ENCODE results near the gene PPARD. TPM values are rescaled to one million over a fixed set of nuclear protein-coding genes. Genes with fewer than 3 reads are reported as not detected.

The PPARD gene
- polyA plus RNA-seq, 1 experiment: 26.9 TPM

- TF ChIP-seq, protein P1, sequence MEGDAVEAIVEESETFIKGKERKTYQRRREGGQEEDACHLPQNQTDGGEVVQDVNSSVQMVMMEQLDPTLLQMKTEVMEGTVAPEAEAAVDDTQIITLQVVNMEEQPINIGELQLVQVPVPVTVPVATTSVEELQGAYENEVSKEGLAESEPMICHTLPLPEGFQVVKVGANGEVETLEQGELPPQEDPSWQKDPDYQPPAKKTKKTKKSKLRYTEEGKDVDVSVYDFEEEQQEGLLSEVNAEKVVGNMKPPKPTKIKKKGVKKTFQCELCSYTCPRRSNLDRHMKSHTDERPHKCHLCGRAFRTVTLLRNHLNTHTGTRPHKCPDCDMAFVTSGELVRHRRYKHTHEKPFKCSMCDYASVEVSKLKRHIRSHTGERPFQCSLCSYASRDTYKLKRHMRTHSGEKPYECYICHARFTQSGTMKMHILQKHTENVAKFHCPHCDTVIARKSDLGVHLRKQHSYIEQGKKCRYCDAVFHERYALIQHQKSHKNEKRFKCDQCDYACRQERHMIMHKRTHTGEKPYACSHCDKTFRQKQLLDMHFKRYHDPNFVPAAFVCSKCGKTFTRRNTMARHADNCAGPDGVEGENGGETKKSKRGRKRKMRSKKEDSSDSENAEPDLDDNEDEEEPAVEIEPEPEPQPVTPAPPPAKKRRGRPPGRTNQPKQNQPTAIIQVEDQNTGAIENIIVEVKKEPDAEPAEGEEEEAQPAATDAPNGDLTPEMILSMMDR (IDR thresholded peaks at IDR 0.05; ENCODE audit: low read depth, low read length): no peak
- H3K9me3 ChIP-seq (ENCODE audit: control insufficient read depth, insufficient read depth, low read length): no peaks in the 10 kb centered on the region; the same call in 1 of the 2 replicates
- H3K4me3 ChIP-seq (ENCODE audit: low read depth, low read length): no peak overlapping the region
- H3K27ac ChIP-seq (ENCODE audit: low read depth, low read length): no peak overlapping the region
- CTCF ChIA-PET: interaction anchor here (2.3 kb wide), 1 partner anchor 18 kb away, joined by 7 read pairs; no protein-coding TSS in a partner anchor
- peaks cover 9% of the 10 kb centered on the region for H3K27me3 ChIP-seq (ENCODE audit: control insufficient read depth, insufficient read depth, low read length)
- POLR2A ChIA-PET: no interaction called here
- no peak for DNase-seq (ENCODE audit: low read depth, low spot score)
These were observed 32.6 kb upstream of the PPARD start for GRCh38 chr6:35309611-35310264.

- Histone ChIP-seq H3K27me3 (ENCODE audit: control insufficient read depth, insufficient read depth, low read length) (peaks cover 9% of the 10 kb centered on the region), H3K27ac (ENCODE audit: low read depth, low read length) (no peak overlapping the region), H3K9me3 (ENCODE audit: control insufficient read depth, insufficient read depth, low read length) (no peaks in the 10 kb centered on the region; the same call in 1 of the 2 replicates), H3K4me3 (ENCODE audit: low read depth, low read length) (no peak overlapping the region)
- TF ChIP-seq, protein P1 (IDR thresholded peaks at IDR 0.05; ENCODE audit: low read depth, low read length): no peak
- ChIA-PET CTCF (interaction anchor here (2.3 kb wide), 1 partner anchor 17 kb away, joined by 7 read pairs; no protein-coding TSS in a partner anchor), POLR2A (no interaction called here)
- DNase-seq (ENCODE audit: low read depth, low spot score): no peak
These were observed 32.0 kb upstream of the PPARD start for GRCh38 chr6:35310265-35310831.

DNA sequence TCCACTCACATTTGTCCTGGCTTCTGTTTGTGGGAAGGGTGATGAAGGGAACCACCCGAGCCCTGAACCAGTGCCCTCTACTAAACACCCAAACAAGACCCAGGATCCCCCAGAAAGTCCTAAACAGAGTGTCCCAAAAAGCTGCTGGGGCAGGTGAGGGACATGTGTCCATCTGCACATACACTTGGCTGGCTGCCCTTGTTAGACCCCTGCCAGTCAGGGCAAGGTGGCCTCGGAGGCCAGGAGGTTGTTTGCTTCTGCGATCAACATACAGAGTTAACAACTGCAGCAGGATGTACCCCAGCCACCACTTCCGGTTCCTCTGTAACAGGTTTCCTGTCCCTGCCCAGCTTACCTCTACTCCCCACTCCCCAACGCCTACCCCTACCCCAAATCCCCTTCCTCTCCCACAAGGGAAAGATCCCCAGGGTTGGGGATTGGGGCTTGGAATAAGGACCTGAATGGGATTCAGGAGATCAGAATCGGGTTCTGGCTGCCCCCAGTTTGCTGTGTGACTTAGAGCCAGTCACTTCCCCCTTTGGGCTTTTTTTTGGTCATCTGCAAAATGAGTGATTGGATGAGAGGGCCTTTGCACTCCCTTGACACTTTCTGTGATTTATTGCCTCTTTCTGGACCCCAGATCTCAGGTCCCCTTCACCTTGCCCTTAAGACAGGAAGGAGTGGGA lies 30.8 kb upstream of the PPARD start:
- ChIA-PET CTCF (interaction anchor here (2.3 kb wide), 1 partner anchor 16 kb away, joined by 7 read pairs; no protein-coding TSS in a partner anchor), POLR2A (no interaction called here)
- TF ChIP-seq, protein P1 (IDR thresholded peaks at IDR 0.05; ENCODE audit: low read depth, low read length): no peak
- DNase-seq (ENCODE audit: low read depth, low spot score): no peak
- peaks cover 9% of the 10 kb centered on the region for H3K27me3 ChIP-seq (ENCODE audit: control insufficient read depth, insufficient read depth, low read length)
- no peaks in the 10 kb centered on the region; the same call in 1 of the 2 replicates for H3K9me3 ChIP-seq (ENCODE audit: control insufficient read depth, insufficient read depth, low read length)
- H3K4me3 ChIP-seq (ENCODE audit: low read depth, low read length): no peak overlapping the region
- no peak overlapping the region for H3K27ac ChIP-seq (ENCODE audit: low read depth, low read length)

DNA sequence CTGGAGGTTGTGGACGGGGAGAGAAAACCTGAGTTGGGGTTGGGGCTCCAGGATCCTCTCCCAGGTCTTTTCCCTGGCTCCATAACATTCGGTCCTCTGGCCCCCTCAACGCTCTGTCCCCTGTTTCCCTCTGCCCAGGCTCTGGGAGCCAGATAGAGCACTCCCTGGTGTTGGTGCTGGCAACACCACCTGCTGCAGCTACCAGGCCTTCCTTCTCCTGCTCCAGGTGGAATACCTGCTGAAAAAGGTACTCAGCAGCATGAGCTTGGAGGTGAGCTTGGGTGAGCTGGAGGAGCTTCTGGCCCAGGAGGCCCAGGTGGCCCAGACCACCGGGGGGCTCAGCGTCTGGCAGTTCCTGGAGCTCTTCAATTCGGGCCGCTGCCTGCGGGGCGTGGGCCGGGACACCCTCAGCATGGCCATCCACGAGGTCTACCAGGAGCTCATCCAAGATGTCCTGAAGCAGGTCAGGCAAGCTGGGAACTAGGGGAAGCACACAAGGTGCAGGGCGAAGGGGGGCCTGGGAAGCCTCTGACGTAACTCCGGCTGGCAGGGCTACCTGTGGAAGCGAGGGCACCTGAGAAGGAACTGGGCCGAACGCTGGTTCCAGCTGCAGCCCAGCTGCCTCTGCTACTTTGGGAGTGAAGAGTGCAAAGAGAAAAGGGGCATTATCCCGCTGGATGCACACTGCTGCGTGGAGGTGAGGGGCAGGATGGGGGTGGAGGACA lies 30.1 kb upstream of the PPARD start:
- ChIA-PET CTCF (no interaction called here), POLR2A (no interaction called here)
- Histone ChIP-seq H3K9me3 (ENCODE audit: control insufficient read depth, insufficient read depth, low read length) (no peaks in the 10 kb centered on the region; the same call in 1 of the 2 replicates), H3K27me3 (ENCODE audit: control insufficient read depth, insufficient read depth, low read length) (peaks cover 9% of the 10 kb centered on the region), H3K4me3 (ENCODE audit: low read depth, low read length) (no peak overlapping the region), H3K27ac (ENCODE audit: low read depth, low read length) (no peak overlapping the region)
- DNase-seq (ENCODE audit: low read depth, low spot score): no peak
- TF ChIP-seq, protein P1 (IDR thresholded peaks at IDR 0.05; ENCODE audit: low read depth, low read length): no peak
